Measurements from ENCODE around the gene SH2D6.
"Not testable (repeated sequence)": the region's sequence is repeated elsewhere in the genome, so short reads cannot be mapped to it uniquely, and the experiment has no call there.

The SH2D6 gene

DNA sequence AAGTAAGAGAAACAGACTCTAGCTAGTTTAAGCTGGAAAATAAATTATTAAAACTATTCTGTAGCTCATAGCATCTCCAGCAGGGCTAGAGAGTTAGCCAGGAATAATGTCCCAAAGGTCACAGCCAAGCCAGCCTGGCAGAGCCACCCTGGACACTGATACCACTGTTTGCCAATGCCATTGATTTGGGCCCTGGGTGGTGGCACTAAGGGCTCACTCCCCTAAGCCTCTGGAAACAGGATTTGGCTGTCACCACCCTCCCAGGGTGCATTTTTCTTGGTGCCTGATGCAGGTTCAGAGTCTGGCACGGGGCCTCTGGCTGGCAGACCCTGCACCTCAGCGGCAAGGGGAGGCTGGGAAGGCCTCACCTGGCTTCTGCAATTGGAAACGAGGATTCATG lies 7.1 kb downstream of the SH2D6 start:
- no peak for DNase-seq

DNA sequence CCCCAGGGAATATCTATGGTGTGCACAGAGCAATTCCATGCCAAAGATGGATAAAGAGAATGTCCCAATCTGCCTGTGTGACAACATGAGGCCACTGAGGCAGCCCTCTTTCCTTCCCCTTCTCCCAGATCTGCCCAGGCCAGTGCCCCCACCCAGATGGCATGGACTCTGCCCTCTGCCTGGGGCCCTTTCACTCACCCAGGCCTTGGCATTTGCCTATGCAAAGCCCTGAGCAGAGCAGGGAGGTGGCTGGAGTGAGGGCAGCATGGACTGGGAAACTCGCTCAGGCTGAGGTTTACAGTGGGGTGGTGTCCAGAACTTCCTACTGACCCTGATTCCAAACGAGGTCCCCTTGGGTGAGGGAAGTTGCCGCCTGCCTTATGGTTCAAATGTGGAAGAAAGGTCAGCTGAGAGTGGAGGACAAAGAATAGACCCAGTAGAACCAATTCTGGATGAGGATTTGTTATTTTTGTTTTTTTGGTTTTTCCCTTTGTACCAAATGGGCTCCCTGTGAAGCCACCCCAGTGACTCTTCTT lies 8.9 kb downstream of the SH2D6 start:
- no peak for DNase-seq

DNA sequence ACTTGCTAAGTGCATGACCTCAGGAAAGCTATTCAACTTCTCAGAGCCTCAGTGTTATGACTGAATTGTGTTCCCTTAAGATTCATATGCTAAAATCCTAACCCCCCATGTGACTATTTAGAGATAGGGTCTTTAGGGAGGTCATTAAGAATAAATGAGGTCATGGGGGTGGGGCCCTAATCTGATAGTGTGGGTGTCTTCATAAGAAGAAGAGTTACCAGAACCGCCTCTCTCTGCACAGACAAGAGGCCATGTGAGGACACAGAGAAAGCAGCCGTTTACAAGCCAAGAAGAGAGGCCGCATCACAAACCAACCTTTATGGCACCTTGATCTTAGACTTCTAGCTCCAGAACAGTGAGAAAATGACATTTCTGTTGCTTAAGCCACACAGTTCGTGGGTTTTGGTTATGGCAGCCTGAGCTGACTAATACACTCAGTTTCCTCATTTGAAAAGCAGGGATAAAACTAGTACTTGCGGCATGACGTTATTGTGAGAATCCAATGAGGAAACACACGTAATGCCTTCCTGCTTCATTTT lies 9.9 kb downstream of the SH2D6 start:
- no peak for DNase-seq

DNA sequence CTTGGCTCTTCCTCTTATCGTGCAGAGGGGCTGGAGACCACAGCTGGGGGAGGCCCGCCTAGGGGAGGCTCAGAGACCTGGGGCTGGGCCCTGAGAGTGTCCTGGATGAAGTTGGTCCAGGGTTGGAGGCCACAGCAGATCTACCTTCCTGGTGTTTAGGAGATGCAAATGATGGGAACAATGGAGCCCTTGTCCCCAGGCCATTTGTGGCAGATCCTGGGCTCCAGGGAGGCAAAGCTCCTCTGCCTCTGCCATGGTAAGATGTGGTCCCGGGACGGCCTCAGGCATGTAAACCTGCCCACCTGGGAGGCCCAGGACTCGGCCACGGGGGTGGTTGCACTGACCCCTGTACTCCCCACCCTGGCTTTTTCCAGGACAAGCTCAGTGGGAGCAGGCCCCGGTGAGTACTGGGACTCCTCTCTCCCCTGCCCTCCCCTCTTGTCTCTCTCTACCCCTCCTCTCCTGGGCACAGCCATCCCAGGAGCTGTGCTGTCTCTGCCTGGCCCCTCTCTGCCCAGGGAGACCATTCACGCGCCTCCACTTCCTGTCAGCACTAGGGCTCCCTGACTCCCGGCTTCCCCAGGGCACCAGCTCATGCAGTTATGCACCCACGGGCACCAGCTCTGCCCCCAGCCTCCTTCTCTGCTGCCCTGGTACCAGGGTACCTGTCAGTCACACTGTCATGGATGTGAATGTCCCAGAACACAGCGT lies 10.9 kb downstream of the SH2D6 start:
- no peak for DNase-seq

DNA sequence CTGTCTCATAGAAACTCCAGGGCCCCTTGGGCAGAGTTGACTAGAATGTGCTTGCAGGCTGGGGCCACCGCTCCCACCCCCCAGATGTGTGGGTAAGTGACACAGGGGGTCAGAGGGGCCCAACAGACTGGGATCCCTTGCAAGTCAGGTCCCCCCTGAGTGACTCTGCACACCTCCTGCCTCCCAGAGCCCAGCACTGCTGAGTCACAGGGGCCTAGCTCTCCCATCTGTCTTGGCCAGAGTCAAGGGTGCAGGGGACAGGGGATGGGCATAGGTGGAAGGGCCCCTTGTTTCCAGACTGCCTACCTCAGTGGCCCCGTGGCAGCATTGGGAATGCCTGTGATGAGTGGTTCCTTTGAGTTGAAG lies 11.4 kb downstream of the SH2D6 start:
- no peak for DNase-seq

DNA sequence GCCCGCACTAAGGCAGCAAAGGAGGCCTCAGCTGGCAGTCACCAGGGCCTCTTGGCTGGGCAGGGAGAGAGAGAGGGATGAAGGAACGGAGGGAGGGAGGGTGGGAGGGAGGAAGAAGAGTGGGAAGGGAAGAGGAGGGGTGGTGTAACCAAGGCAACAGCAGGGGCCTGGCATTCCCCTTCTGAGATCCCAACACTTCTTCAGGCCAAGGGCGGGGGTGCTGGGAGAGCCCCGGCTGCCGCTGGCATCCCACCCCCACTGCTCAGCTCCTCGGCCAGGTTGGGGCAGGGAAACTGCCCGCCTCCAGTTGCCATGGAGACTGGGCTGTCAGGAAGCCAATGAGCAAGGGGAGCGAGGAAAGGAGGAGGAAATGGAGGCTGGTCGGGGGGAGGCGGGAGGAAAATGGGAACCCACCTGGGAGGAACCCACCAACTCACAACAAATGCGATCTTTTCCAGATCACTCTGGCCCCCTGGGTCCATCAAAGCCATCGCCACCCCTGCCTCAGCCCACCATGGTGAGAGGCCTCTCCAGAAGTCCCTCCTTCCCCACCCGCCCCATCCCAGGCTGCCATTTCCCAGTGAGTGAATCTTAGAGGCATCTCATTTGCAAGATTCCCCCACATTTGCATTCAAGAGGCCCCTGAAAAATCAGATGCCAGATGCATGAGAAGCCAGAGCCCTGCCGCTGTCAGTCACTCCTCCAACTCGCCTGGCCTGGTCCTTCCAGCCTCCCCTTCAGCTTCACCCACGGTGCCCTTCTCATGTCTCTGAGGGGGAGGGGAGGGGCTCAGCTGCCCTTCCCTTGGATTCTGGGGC lies 12.4 kb downstream of the SH2D6 start:
- DNase-seq = no peak

DNA sequence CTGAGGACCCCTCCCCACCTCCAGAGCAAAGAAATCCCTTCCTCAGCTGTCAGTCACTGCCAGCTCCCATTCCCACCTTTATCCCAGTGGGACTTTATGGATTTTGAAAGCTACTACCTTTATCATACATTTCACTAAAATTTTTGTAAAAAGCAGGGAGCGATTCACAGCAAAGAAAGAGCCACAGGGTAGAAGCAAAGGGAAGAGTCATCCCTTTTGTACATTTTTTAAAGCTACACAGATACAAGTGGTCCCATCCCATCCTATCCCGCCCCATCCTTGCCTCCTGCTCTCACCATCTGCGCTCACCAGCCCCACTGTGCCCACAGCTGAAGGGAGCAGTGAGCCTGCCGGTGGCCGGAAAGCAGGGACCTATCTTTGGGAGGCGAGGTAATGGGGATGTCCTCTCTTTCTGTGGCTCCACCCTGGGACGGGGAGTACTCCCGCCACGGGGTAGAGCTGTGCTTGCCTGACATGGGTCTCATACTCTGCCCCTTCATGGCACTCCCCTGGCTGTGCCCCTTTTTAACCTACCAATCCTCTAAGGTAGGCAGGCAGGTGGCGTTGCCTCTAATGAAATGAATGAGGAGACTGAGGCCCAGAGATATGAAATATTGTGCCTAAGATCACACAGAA lies 13.2 kb downstream of the SH2D6 start:
- no peak for DNase-seq

DNA sequence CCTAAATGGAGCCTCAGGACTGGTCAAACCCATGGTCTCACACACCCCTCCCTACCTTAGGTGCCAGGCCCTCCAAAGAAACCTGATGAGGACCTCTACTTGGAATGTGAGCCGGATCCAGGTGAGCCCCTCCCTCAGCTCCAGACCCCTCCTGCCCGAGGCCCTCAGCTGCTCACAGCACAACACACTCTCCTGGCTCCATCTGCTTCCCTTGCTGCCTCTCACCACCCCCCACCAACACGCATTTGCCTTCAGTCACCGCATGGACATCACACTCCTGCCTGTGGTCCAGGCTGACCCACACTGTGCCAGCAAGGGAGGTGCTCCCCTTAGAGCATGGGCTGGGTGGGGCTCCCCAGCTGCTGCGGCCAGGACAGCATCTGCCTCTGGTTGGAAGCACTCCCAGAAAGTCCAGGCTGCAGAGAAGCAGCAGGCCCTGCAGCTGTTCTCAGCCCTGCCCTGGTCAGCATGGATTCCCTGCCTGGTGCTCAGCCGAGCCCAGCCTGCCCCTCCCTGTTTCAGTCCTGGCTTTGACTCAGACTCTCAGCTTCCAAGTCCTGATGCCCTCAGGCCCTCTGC lies 15.1 kb downstream of the SH2D6 start:
- no peak for DNase-seq

DNA sequence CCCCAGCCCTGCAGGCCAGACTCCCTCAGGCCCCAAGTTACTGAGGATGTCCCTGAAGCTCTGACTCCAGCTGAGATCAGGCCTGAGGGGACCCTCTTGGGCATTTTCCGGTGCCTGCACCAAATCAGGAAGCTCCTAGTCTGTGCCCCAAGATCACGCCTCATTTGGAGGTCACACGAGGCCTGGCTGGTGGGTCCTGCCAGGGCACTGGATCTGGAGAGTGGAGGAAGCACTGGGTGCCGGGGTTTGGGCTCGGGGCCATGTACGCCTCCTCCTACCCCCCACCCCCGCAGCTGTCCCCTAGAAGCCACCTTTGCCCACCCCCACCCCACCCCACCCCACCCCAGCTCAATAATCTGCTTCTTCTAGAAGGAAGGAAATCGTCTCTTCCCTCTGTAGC lies 16.2 kb downstream of the SH2D6 start:
- DNase-seq = no peak

DNA sequence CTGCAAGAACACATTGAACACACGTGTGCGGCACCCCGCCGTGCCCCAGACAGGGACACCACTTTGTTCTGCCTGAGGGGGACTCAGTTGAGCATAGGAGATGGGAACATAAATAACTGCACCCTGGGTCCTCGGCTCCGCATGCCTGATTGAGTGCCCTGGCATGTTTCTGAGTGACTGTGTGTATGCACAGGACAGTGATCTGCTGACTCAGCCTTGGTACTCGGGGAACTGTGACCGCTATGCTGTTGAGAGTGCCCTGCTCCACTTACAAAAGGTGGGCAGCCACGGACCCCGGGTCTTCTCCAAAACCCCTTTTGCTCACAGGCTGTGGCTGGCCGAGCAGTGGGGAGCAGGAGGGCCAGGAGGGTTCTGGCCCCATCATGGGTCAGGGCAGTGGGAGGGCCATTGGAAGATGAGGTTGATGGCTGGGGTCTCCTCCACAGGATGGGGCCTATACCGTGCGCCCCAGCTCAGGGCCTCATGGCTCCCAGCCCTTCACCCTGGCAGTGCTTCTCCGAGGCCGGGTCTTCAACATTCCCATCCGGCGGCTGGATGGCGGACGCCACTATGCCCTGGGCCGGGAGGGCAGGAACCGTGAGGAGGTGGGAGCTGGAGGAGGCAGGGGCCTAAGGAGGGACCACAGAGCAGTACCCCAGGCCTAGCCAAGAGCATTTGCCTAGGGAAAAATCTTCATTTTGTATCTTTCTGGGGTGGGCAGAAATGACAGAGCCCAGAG lies 16.9 kb downstream of the SH2D6 start:
- DNase-seq = no peak

DNA sequence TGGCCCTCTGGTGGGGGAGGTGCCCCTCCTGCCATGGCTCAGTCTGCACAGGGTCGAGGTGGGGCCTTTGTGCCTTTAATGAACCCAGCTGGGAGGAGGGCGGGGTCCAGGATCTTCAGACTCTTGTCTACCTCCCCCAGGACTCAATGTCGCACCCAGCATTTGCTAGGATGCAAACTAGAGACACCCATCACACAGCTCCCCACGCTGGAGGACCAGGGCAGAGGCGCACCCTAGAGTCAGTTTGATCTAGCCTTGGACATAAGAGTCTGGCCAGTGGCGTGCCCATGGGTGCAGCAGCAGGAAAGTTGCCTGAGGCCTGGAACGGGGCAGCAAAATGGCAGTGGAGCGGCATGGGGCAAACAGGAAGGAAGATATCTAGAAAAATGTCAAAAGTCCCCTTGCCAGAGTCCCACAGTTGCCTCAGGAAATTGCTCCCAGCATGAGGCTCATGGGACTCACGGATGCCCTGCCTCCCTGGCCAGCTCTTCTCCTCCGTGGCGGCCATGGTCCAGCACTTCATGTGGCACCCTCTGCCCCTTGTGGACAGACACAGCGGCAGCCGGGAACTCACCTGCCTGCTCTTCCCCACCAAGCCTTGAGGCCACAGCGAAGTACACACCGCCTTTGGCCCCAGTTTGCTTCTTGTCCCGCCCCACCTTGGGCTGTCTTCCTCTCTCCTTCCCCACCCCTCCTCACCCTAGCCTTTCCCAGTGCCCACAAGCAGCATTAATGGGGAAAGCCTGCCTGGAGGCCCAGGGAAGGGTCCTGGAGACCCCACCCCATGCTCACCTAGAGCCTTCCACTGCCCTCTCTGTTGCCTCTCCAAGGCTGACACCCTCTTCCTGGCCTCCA lies 17.7 kb downstream of the SH2D6 start:
- no peak for DNase-seq

DNA sequence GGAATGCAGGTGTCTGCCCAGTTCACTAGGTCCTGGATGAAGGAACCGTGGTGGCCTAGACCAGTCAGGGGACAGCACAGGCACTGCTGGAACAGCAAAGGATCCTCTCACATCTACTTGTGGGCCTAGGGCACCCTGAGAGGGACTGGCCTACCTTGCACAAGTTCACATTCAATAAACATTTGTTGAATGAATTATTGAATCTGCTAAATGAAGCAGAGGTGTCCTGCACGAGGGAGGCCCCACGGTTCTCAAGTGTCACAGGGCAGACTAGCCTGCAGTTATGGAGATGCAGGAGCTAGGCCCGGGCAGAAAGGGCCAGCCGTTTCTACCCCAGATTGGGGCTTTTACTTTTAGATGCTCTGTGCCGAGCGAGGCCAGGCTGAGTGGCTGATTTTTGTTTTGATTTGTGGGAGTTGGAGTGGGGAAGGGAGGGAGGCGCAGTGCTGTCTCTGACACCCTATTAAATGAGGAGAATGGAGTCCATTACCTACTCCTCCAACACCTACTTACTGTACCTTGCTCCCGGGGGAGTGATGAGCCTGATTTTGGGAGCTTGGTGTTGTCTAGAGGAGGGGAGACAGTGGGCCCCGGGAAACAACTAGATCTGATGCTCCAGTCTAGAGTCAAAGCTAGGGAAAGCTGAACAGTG lies 18.4 kb downstream of the SH2D6 start:
- no peak for DNase-seq

DNA sequence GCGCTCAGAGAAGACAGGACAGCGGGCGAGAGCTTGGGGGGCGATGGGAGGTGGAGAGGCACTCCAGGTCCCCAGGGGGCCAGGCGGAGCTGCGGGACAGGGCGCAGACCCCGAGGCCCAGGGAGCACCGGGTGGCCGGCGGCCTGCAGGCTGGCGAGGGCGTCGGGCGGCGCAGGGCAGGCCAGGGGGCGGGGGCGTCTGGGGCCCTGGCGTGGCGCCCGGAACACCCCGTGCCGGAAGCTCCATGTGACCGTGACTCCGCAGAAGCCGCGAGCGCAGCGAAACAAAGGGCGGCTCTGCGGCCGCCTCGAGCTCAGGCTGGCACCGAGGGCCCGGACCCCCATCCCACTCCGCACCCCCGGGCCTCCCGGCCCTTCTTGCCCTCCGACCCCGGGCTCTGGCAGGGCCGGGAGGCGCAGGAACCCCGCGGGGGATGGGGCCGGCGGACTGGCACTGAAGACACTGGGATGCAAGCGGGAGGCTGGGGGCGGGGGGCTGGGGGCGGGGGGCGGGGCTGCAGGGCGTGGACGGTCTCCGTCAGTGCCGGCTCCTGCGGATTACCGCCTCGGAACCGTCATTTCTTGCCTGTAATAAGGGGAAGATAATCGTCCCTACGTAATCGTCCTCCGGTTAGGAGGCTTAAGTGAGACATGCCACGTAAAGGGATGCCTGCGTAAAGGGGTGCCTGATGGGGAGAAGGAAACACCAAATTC lies 19.1 kb downstream of the SH2D6 start:
- DNase-seq = peak; percentile 70

DNA sequence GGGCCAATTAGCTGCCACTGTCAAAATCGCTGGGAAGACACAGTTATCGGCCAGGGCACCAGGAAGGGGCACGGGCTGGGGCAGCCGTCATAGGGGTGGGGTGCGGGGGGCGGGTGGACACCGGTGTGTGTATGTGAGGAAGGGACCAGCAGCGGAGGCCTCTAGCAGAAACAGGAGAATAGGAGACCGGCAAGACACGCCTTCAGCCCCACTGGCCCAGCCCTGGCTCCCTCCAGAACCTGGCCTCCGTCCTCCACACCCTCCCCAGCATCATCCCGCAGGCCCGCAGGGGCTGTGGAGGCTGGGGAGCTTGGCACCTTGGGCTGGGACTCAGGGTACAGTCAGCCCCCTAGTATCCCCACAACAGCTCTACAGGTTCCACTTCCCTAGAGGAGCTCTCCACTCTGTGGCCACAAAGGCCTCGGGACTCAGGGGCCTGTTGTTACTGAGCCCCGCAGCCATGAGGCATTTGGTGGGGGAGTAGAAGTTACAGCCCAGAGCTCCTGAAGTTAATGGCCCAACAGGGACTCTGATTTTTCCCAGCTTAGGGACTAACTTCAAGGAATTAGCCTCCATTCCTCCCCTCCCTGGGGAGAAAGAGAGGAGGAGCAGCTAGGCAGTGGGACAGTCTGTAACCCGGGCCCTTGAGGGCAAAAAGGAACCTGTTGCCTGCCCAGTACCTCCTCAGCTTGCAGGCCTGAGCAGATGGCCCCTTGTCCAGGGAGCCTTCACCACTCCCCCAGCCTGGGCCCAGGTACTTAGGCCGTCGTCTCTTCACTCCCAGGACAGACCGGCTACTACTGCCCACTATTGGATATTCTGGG lies 19.9 kb downstream of the SH2D6 start:
- no peak for DNase-seq

DNA sequence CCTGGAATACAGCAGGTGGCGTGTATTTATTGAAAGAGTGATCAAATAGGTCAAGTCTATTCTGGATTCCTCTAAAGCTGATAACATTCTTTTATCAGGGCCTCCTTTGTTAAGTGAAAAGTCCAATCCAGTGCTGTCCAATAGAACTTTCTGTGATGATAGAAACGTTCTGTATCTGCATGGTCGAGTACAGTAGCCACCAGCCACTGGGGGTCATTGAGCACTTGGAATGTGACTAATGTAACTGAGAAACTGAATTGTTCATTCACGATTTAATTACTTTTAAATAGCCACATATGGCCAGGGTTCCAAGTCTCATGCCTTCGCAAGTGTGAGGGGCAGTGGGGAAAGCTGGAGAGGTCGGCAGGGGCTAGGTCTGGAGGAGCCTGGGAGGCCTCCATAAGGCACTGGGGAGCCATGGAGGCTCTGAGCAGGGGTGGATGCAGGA lies 20.5 kb downstream of the SH2D6 start:
- DNase-seq = no peak

DNA sequence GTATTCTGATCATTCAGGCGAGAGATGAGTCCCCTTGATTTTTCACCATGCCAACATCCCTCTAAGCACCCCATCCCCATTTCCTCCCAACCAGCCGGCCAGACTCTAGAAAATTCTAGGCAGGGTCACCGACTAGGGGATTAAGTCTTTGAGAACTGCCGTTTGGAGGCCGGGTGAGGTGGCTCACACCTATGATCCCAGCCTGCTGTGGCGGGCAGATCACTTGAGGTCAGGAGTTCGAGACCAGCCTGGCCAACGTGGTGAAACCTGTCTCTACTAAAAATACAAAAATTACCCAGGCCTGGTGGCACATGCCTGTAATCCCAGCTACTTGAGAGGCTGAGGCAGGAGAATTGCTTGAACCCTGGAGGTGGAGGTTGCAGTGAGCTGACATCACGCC lies 21.1 kb downstream of the SH2D6 start:
- not testable (repeated sequence) for DNase-seq

DNA sequence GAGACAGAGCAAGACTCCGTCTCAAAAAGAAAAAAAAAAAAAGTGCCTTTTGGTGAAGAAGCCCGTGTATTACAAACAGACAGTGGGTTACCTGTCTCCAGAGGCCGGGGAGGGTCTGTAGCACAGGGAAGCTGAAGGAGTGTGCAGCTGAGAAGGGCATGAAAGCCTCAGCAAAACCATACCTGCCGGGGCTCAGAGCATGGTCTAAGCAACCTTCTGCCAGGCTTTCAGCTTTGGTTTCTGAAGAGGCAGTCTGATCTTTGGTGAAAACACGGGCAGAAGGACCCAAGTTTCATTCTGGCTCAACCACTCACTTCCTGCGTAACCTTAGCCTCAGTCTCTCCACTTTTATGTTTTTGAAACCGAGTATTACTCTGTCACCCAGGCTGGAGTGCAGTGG lies 21.5 kb downstream of the SH2D6 start:
- no peak for DNase-seq

DNA sequence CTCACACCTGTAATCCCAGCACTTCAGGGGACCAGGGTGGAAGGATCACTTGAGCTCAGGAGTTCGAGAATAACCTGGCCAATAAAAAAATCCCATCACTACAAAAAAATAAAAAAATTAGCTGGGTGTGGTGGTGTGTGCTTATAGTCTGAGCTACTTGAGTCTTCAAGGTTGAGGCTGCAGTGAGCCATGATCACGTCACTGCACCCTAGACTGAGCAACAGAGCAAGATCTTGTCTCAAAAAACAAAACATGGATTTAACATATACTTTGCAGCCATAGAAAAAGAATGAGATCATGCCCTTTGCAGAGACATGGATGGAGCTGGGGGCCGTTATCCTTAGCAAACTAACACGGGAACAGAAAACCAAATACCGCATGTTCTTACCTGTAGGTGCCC lies 22.2 kb downstream of the SH2D6 start:
- no peak for DNase-seq

DNA sequence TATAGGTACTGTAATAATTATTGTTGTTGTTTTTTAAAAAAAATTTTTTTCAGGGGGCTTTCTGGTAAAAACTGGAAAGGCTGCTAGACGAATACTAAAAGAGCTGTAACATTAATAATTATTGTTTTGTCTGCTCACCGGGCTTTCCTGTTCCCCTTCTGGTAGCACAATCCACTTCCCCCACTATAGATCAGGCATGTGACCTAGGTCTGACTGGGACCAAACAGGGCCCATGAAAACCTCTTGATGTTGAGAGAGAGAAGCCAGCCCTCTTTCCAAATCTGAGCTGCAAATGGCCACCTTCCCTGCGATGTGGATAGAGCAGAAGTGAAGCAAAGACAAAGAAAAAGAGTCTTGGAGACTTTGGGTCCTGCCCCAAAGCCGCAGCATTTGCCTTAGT lies 23.4 kb downstream of the SH2D6 start:
- DNase-seq = no peak

Data from CD4-positive, alpha-beta T cell treated with Interleukin-4 for 4 hours (primary cell).